T47D (cell line): Measurements from ENCODE around the gene TCHH.
"Not testable (repeated sequence)": the region's sequence is repeated elsewhere in the genome, so short reads cannot be mapped to it uniquely, and the experiment has no call there.

Source experiments
- DNase-seq, 2 experiments: peaks; one replicate each; pipeline versions ENCODE4 v3.0.0 to v3.0.0-alpha.2; 2011 to 2012; ENCODE audit warnings: low read depth in 1 of 2, low spot score in 1 of 2
- JUND ChIP-seq: IDR thresholded peaks from 2 replicates; pipeline ENCODE4 v1.6.1; 2012; ENCODE audit warnings: low read depth
- in situ Hi-C: cut with HindIII; loops from 2 replicates; pipeline ENCODE4 v1.10.0; 2016; ENCODE audit warnings: low sequenced_read_pairs, low pct_unique_long_range_greater_than_20kb

TCHH gene

GRCh38 chr1:152115344-152115743 is at the start of gene TCHH:
Gene TCHH (minus strand): TSS chr1:152115444. CDS start chr1:152114080, 1,364 bp downstream.
- no peak for DNase-seq
- no peak for TF ChIP-seq JUND
- in situ Hi-C loops: no loop called here

GRCh38 chr1:152164517-152165136 is 49.4 kb upstream of the TCHH start:
- no peak for DNase-seq
- TF ChIP-seq JUND: no peak
- in situ Hi-C loops: no loop called here

- in situ Hi-C loops: no loop called here
- DNase-seq: no peak
- TF ChIP-seq JUND: no peak
These were observed 47.7 kb upstream of the TCHH start for GRCh38 chr1:152162792-152163463.

GRCh38 chr1:152160576-152160975 is 45.3 kb upstream of the TCHH start:
- no peak for DNase-seq
- in situ Hi-C loops: no loop called here
- no peak for TF ChIP-seq JUND

- in situ Hi-C loops: no loop called here
- TF ChIP-seq JUND: no peak
- DNase-seq: no peak
These were observed 43.9 kb upstream of the TCHH start, which contains the start of gene RPTN for GRCh38 chr1:152159144-152159543. Gene RPTN (minus strand): TSS chr1:152159228. CDS start chr1:152157889, 1,339 bp downstream.

GRCh38 chr1:152153996-152154395 is 38.8 kb upstream of the TCHH start:
- TF ChIP-seq JUND: no peak
- in situ Hi-C loops: no loop called here
- DNase-seq: no peak

GRCh38 chr1:152151646-152152045 is 36.4 kb upstream of the TCHH start:
- no peak for DNase-seq
- TF ChIP-seq JUND: no peak
- in situ Hi-C loops: no loop called here

- TF ChIP-seq JUND: no peak
- in situ Hi-C loops: no loop called here
- DNase-seq: no peak
These were observed 33.7 kb upstream of the TCHH start for GRCh38 chr1:152148981-152149380.

GRCh38 chr1:152148051-152148450 is 32.8 kb upstream of the TCHH start:
- DNase-seq: no peak
- no peak for TF ChIP-seq JUND
- in situ Hi-C loops: no loop called here

GRCh38 chr1:152145769-152146168 is 30.5 kb upstream of the TCHH start:
- in situ Hi-C loops: no loop called here
- TF ChIP-seq JUND: no peak
- DNase-seq: no peak

GRCh38 chr1:152144674-152145183 is 29.5 kb upstream of the TCHH start:
- in situ Hi-C loops: not testable (repeated sequence)

GRCh38 chr1:152143150-152143887 is 28.1 kb upstream of the TCHH start:
- TF ChIP-seq JUND: no peak
- in situ Hi-C loops: no loop called here
- no peak for DNase-seq

More at GRCh38 chr1:152144674-152145183, 29.5 kb upstream of the TCHH start:
- DNase-seq: not testable (repeated sequence)

GRCh38 chr1:152141971-152142584 is 26.8 kb upstream of the TCHH start:
- peak; percentile 53 to 89 for DNase-seq
- in situ Hi-C loops: no loop called here
- no peak for TF ChIP-seq JUND
